Measurements from ENCODE around the gene RNFT2.
A peak's percentile ranks its signal among the peaks of the same experiment; 100 is the strongest.

The RNFT2 gene

GRCh38 chr12:116881877-116882507 lies 143.9 kb downstream of the RNFT2 start:
- Histone ChIP-seq H3K9me3 (ENCODE audit: control insufficient read depth in 1 of 2, low read length in 2 of 2) (no peaks in the 10 kb centered on the region), H3K27ac (ENCODE audit: low read length) (no peak overlapping the region), H3K4me1 (ENCODE audit: control insufficient read depth in 1 of 2, insufficient read depth in 2 of 2, low read length in 2 of 2) (peaks cover 4 to 40% of the 10 kb centered on the region in 2 donors), H3K4me3 (ENCODE audit: low read depth in 1 of 2, low read length in 2 of 2) (peak overlapping the region in 1 of 2 donors; percentile 57), H3K36me3 (ENCODE audit: control insufficient read depth in 1 of 2, insufficient read depth in 2 of 2, low read length in 2 of 2) (no peaks in the 10 kb centered on the region), H3K27me3 (ENCODE audit: low read depth, low read length) (peaks cover 54% of the 10 kb centered on the region)

- H3K4me3 ChIP-seq (ENCODE audit: low read depth in 1 of 2, low read length in 2 of 2) = no peak overlapping the region
- peaks cover 47% of the 10 kb centered on the region for H3K27me3 ChIP-seq (ENCODE audit: low read depth, low read length)
- H3K4me1 ChIP-seq (ENCODE audit: control insufficient read depth in 1 of 2, insufficient read depth in 2 of 2, low read length in 2 of 2) = peaks cover 4 to 40% of the 10 kb centered on the region in 2 donors
- H3K36me3 ChIP-seq (ENCODE audit: control insufficient read depth in 1 of 2, insufficient read depth in 2 of 2, low read length in 2 of 2) = no peaks in the 10 kb centered on the region
- H3K9me3 ChIP-seq (ENCODE audit: control insufficient read depth in 1 of 2, low read length in 2 of 2) = no peaks in the 10 kb centered on the region
- H3K27ac ChIP-seq (ENCODE audit: low read length) = no peak overlapping the region
Measured at GRCh38 chr12:116882742-116883141, 144.6 kb downstream of the RNFT2 start.

GRCh38 chr12:116884871-116885270 lies 146.8 kb downstream of the RNFT2 start:
- Histone ChIP-seq H3K27ac (ENCODE audit: low read length) (no peak overlapping the region), H3K36me3 (ENCODE audit: control insufficient read depth in 1 of 2, insufficient read depth in 2 of 2, low read length in 2 of 2) (no peaks in the 10 kb centered on the region), H3K9me3 (ENCODE audit: control insufficient read depth in 1 of 2, low read length in 2 of 2) (no peaks in the 10 kb centered on the region), H3K4me3 (ENCODE audit: low read depth in 1 of 2, low read length in 2 of 2) (no peak overlapping the region), H3K4me1 (ENCODE audit: control insufficient read depth in 1 of 2, insufficient read depth in 2 of 2, low read length in 2 of 2) (peaks cover 4 to 25% of the 10 kb centered on the region in 2 donors), H3K27me3 (ENCODE audit: low read depth, low read length) (peaks cover 37% of the 10 kb centered on the region)

GRCh38 chr12:116885491-116885890 lies 147.4 kb downstream of the RNFT2 start:
- H3K36me3 ChIP-seq (ENCODE audit: control insufficient read depth in 1 of 2, insufficient read depth in 2 of 2, low read length in 2 of 2) = no peaks in the 10 kb centered on the region
- H3K9me3 ChIP-seq (ENCODE audit: control insufficient read depth in 1 of 2, low read length in 2 of 2) = no peaks in the 10 kb centered on the region
- H3K27ac ChIP-seq (ENCODE audit: low read length) = no peak overlapping the region
- peaks cover 31% of the 10 kb centered on the region for H3K27me3 ChIP-seq (ENCODE audit: low read depth, low read length)
- peaks cover 4 to 19% of the 10 kb centered on the region in 2 donors for H3K4me1 ChIP-seq (ENCODE audit: control insufficient read depth in 1 of 2, insufficient read depth in 2 of 2, low read length in 2 of 2)
- no peak overlapping the region for H3K4me3 ChIP-seq (ENCODE audit: low read depth in 1 of 2, low read length in 2 of 2)

- peaks cover 19% of the 10 kb centered on the region for H3K27me3 ChIP-seq (ENCODE audit: low read depth, low read length)
- H3K27ac ChIP-seq (ENCODE audit: low read length) = no peak overlapping the region
- no peaks in the 10 kb centered on the region for H3K36me3 ChIP-seq (ENCODE audit: control insufficient read depth in 1 of 2, insufficient read depth in 2 of 2, low read length in 2 of 2)
Measured at GRCh38 chr12:116887244-116887643, 149.1 kb downstream of the RNFT2 start.

GRCh38 chr12:116887897-116888296 lies 149.8 kb downstream of the RNFT2 start:
- peaks cover 13% of the 10 kb centered on the region for H3K27me3 ChIP-seq (ENCODE audit: low read depth, low read length)
- H3K9me3 ChIP-seq (ENCODE audit: control insufficient read depth in 1 of 2, low read length in 2 of 2) = no peaks in the 10 kb centered on the region
- no peaks in the 10 kb centered on the region for H3K36me3 ChIP-seq (ENCODE audit: control insufficient read depth in 1 of 2, insufficient read depth in 2 of 2, low read length in 2 of 2)
- H3K27ac ChIP-seq (ENCODE audit: low read length) = no peak overlapping the region
- H3K4me1 ChIP-seq (ENCODE audit: control insufficient read depth in 1 of 2, insufficient read depth in 2 of 2, low read length in 2 of 2) = no peaks in the 10 kb centered on the region
- no peak overlapping the region for H3K4me3 ChIP-seq (ENCODE audit: low read depth in 1 of 2, low read length in 2 of 2)

More at GRCh38 chr12:116887244-116887643, 149.1 kb downstream of the RNFT2 start:
- Histone ChIP-seq H3K9me3 (ENCODE audit: control insufficient read depth in 1 of 2, low read length in 2 of 2) (no peaks in the 10 kb centered on the region), H3K4me1 (ENCODE audit: control insufficient read depth in 1 of 2, insufficient read depth in 2 of 2, low read length in 2 of 2) (peaks cover 0 to 5% of the 10 kb centered on the region in 2 donors), H3K4me3 (ENCODE audit: low read depth in 1 of 2, low read length in 2 of 2) (no peak overlapping the region)

GRCh38 chr12:116890330-116890729 lies 152.2 kb downstream of the RNFT2 start:
- Histone ChIP-seq H3K9me3 (ENCODE audit: control insufficient read depth in 1 of 2, low read length in 2 of 2) (no peaks in the 10 kb centered on the region), H3K4me1 (ENCODE audit: control insufficient read depth in 1 of 2, insufficient read depth in 2 of 2, low read length in 2 of 2) (no peaks in the 10 kb centered on the region), H3K27me3 (ENCODE audit: low read depth, low read length) (no peaks in the 10 kb centered on the region), H3K36me3 (ENCODE audit: control insufficient read depth in 1 of 2, insufficient read depth in 2 of 2, low read length in 2 of 2) (no peaks in the 10 kb centered on the region), H3K4me3 (ENCODE audit: low read depth in 1 of 2, low read length in 2 of 2) (no peak overlapping the region), H3K27ac (ENCODE audit: low read length) (no peak overlapping the region)

GRCh38 chr12:116891019-116891418 lies 152.9 kb downstream of the RNFT2 start:
- H3K27me3 ChIP-seq (ENCODE audit: low read depth, low read length) = no peaks in the 10 kb centered on the region

GRCh38 chr12:116892349-116893140 lies 154.4 kb downstream of the RNFT2 start:
- no peak overlapping the region for H3K27ac ChIP-seq (ENCODE audit: low read length)
- H3K27me3 ChIP-seq (ENCODE audit: low read depth, low read length) = no peaks in the 10 kb centered on the region
- H3K9me3 ChIP-seq (ENCODE audit: control insufficient read depth in 1 of 2, low read length in 2 of 2) = peaks cover 0 to 3% of the 10 kb centered on the region in 2 donors
- no peaks in the 10 kb centered on the region for H3K4me1 ChIP-seq (ENCODE audit: control insufficient read depth in 1 of 2, insufficient read depth in 2 of 2, low read length in 2 of 2)
- H3K36me3 ChIP-seq (ENCODE audit: control insufficient read depth in 1 of 2, insufficient read depth in 2 of 2, low read length in 2 of 2) = no peaks in the 10 kb centered on the region
- no peak overlapping the region for H3K4me3 ChIP-seq (ENCODE audit: low read depth in 1 of 2, low read length in 2 of 2)

More at GRCh38 chr12:116891019-116891418, 152.9 kb downstream of the RNFT2 start:
- Histone ChIP-seq H3K9me3 (ENCODE audit: control insufficient read depth in 1 of 2, low read length in 2 of 2) (no peaks in the 10 kb centered on the region), H3K27ac (ENCODE audit: low read length) (no peak overlapping the region), H3K36me3 (ENCODE audit: control insufficient read depth in 1 of 2, insufficient read depth in 2 of 2, low read length in 2 of 2) (no peaks in the 10 kb centered on the region), H3K4me1 (ENCODE audit: control insufficient read depth in 1 of 2, insufficient read depth in 2 of 2, low read length in 2 of 2) (no peaks in the 10 kb centered on the region), H3K4me3 (ENCODE audit: low read depth in 1 of 2, low read length in 2 of 2) (no peak overlapping the region)

GRCh38 chr12:116894913-116895312 lies 156.8 kb downstream of the RNFT2 start:
- no peak overlapping the region for H3K27ac ChIP-seq (ENCODE audit: low read length)
- H3K36me3 ChIP-seq (ENCODE audit: control insufficient read depth in 1 of 2, insufficient read depth in 2 of 2, low read length in 2 of 2) = no peaks in the 10 kb centered on the region
- peaks cover 0 to 3% of the 10 kb centered on the region in 2 donors for H3K9me3 ChIP-seq (ENCODE audit: control insufficient read depth in 1 of 2, low read length in 2 of 2)
- no peaks in the 10 kb centered on the region for H3K27me3 ChIP-seq (ENCODE audit: low read depth, low read length)
- no peaks in the 10 kb centered on the region for H3K4me1 ChIP-seq (ENCODE audit: control insufficient read depth in 1 of 2, insufficient read depth in 2 of 2, low read length in 2 of 2)
- no peak overlapping the region for H3K4me3 ChIP-seq (ENCODE audit: low read depth in 1 of 2, low read length in 2 of 2)

- Histone ChIP-seq H3K27ac (ENCODE audit: low read length) (no peak overlapping the region), H3K9me3 (ENCODE audit: control insufficient read depth in 1 of 2, low read length in 2 of 2) (peaks cover 0 to 3% of the 10 kb centered on the region in 2 donors), H3K27me3 (ENCODE audit: low read depth, low read length) (peaks cover 5% of the 10 kb centered on the region), H3K4me1 (ENCODE audit: control insufficient read depth in 1 of 2, insufficient read depth in 2 of 2, low read length in 2 of 2) (no peaks in the 10 kb centered on the region), H3K4me3 (ENCODE audit: low read depth in 1 of 2, low read length in 2 of 2) (no peak overlapping the region), H3K36me3 (ENCODE audit: control insufficient read depth in 1 of 2, insufficient read depth in 2 of 2, low read length in 2 of 2) (no peaks in the 10 kb centered on the region)
Measured at GRCh38 chr12:116896411-116896924, 158.4 kb downstream of the RNFT2 start.

Measured in muscle layer of duodenum (tissue), 2 donors.